DOHH2 (cell line): ENCODE measurements around the gene U2AF2.

Source experiments
- H3F3A ChIP-seq: fragments of 200-600 bp; sonication (generic), shearing (Covaris generic); 2 replicates; pipeline ENCODE4 v1.6.0; 2016; ENCODE audit warnings: antibody characterized with exemption, mild to moderate bottlenecking; ENCODE audit not compliant: control insufficient read depth, insufficient read depth
- H3K27ac ChIP-seq: fragments of 200-600 bp; sonication (generic); 2 replicates; pipeline ENCODE4 v1.5.1; 2014; ENCODE audit warnings: low read depth, mild to moderate bottlenecking, low read length, moderate library complexity
- H3K27me3 ChIP-seq: fragments of 200-600 bp; sonication (generic); 2 replicates; pipeline ENCODE4 v1.6.1; 2014; ENCODE audit warnings: mild to moderate bottlenecking, low read length, mixed read lengths; ENCODE audit not compliant: control insufficient read depth
- H3K36me3 ChIP-seq: fragments of 200-600 bp; sonication (generic); 2 replicates; pipeline ENCODE4 v1.6.1; 2014; ENCODE audit warnings: mild to moderate bottlenecking, low read length, moderate library complexity, mixed read lengths; ENCODE audit not compliant: control insufficient read depth
- H3K4me1 ChIP-seq: fragments of 200-600 bp; sonication (generic); 2 replicates; pipeline ENCODE4 v1.6.1; 2014; ENCODE audit warnings: mild to moderate bottlenecking, low read length, mixed read lengths; ENCODE audit not compliant: control insufficient read depth
- H3K4me2 ChIP-seq: fragments of 200-600 bp; sonication (generic); 2 replicates; pipeline ENCODE4 v1.6.0; 2014; ENCODE audit warnings: mild to moderate bottlenecking, low read length, moderate library complexity
- H3K4me3 ChIP-seq: fragments of 200-600 bp; sonication (generic); 2 replicates; pipeline ENCODE4 v1.5.1; 2014; ENCODE audit warnings: mild to moderate bottlenecking, low read length, mixed read lengths
- H3K79me2 ChIP-seq: fragments of 200-600 bp; sonication (generic); 2 replicates; pipeline ENCODE4 v1.6.1; 2014; ENCODE audit warnings: mild to moderate bottlenecking, low read length, mixed read lengths; ENCODE audit not compliant: control insufficient read depth
- H3K9me2 ChIP-seq: fragments of 200-600 bp; sonication (generic); replicated peaks from 2 replicates; pipeline ENCODE4 v1.6.1; 2014; ENCODE audit warnings: mild to moderate bottlenecking, low read length, mixed read lengths; ENCODE audit not compliant: control insufficient read depth
- H3K9me3 ChIP-seq: fragments of 200-600 bp; sonication (generic); 2 replicates; pipeline ENCODE4 v1.6.1; 2014; ENCODE audit warnings: antibody characterized with exemption, low read length, mixed read lengths; ENCODE audit not compliant: control insufficient read depth, insufficient read depth
- H4K20me1 ChIP-seq: fragments of 200-600 bp; sonication (generic); 2 replicates; pipeline ENCODE4 v1.6.0; 2014; ENCODE audit warnings: low read depth, mild to moderate bottlenecking, antibody characterized with exemption, low read length, moderate library complexity; ENCODE audit not compliant: control insufficient read depth, insufficient read depth
- EZH2phosphoT487 ChIP-seq: fragments of 200-600 bp; sonication (generic); IDR thresholded peaks from 2 replicates; pipeline ENCODE4 v1.6.1; 2017; ENCODE audit warnings: borderline replicate concordance, mild to moderate bottlenecking, antibody characterized with exemption, low read length, moderate library complexity, mixed read lengths
- TF ChIP-seq, protein P1 (sequence below): fragments of 200-600 bp; sonication (generic); IDR thresholded peaks from one replicate; pipeline ENCODE4 v1.5.1; 2014; ENCODE audit warnings: antibody characterized with exemption, mild to moderate bottlenecking, low read depth, low read length; ENCODE audit not compliant: poor library complexity, severe bottlenecking

Gene U2AF2

GRCh38 chr19:55711719-55712118 lies 56.9 kb downstream of the U2AF2 start:
- no peak overlapping the region for H3K27ac ChIP-seq
- TF ChIP-seq, protein P1, sequence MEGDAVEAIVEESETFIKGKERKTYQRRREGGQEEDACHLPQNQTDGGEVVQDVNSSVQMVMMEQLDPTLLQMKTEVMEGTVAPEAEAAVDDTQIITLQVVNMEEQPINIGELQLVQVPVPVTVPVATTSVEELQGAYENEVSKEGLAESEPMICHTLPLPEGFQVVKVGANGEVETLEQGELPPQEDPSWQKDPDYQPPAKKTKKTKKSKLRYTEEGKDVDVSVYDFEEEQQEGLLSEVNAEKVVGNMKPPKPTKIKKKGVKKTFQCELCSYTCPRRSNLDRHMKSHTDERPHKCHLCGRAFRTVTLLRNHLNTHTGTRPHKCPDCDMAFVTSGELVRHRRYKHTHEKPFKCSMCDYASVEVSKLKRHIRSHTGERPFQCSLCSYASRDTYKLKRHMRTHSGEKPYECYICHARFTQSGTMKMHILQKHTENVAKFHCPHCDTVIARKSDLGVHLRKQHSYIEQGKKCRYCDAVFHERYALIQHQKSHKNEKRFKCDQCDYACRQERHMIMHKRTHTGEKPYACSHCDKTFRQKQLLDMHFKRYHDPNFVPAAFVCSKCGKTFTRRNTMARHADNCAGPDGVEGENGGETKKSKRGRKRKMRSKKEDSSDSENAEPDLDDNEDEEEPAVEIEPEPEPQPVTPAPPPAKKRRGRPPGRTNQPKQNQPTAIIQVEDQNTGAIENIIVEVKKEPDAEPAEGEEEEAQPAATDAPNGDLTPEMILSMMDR, result no peak
- TF ChIP-seq EZH2phosphoT487, result no peak
- no peaks in the 10 kb centered on the region for H3K9me2 ChIP-seq
- H3K36me3 ChIP-seq, result no peaks in the 10 kb centered on the region
- H3K4me1 ChIP-seq, result no peaks in the 10 kb centered on the region
- H4K20me1 ChIP-seq, result no peaks in the 10 kb centered on the region
- 0 out of 2 replicates have a peak, but pooled peaks cover 2% of the 10 kb centered on the region for H3F3A ChIP-seq
- H3K9me3 ChIP-seq, result no peaks in the 10 kb centered on the region
- no peak overlapping the region for H3K4me3 ChIP-seq
- H3K4me2 ChIP-seq, result no peak overlapping the region
- H3K79me2 ChIP-seq, result no peaks in the 10 kb centered on the region
- no peaks in the 10 kb centered on the region for H3K27me3 ChIP-seq

DNA sequence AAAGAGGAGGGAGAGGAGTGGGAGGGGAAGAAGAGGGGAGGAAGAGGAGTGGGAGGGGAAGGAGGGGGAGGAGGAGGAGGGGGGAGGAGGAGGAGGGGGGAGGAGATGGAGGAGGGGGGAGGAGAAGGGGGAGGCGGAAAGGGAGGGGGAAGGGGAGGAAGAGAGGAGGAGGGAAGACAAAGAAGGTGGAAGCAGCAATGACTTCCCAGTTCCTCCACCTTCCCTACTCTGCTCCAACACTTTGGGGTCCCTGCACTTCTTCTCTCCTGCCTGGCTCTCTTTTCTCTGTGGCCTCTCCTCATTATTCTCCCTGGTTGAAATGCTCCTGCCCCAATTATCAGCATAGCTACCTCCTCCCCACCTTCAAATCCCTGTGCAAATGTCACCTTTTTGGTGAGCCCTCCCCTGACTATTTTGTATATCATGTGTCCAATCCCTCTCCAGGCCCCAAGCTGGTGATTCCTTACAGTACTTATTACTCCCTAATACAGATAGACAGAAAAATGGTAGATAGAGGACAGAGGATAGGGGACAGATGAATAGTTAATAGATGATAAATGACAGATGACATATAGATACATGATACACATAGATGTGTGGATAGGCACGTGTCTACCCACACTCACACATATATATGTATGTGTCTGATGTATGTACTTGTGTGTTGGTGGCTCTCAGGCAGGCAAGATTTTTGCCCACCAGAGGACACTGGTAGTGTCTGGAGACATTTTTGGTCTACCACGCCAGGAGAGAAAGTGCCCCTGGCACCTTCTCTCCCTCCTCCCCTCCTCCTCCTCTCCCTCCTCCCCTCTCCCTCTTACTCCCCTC lies 58.2 kb downstream of the U2AF2 start:
- Histone ChIP-seq H3F3A (no peaks in the 10 kb centered on the region), H3K4me3 (no peak overlapping the region)
- TF ChIP-seq, protein P1, result no peak
- no peak for TF ChIP-seq EZH2phosphoT487

GRCh38 chr19:55716531-55716930 lies 61.7 kb downstream of the U2AF2 start:
- Histone ChIP-seq H3K4me3 (no peak overlapping the region), H3K27ac (no peak overlapping the region), H3K4me1 (no peaks in the 10 kb centered on the region), H3K36me3 (no peaks in the 10 kb centered on the region), H3K79me2 (no peaks in the 10 kb centered on the region), H3K9me3 (peaks cover 3% of the 10 kb centered on the region), H4K20me1 (no peaks in the 10 kb centered on the region), H3K9me2 (no peaks in the 10 kb centered on the region), H3K4me2 (no peak overlapping the region), H3K27me3 (no peaks in the 10 kb centered on the region), H3F3A (no peaks in the 10 kb centered on the region)
- TF ChIP-seq, protein P1, result no peak

More for the DNA sequence above, 58.2 kb downstream of the U2AF2 start:
- H3K27me3 ChIP-seq, result no peaks in the 10 kb centered on the region
- H3K9me2 ChIP-seq, result no peaks in the 10 kb centered on the region
- H3K4me1 ChIP-seq, result no peaks in the 10 kb centered on the region
- H3K9me3 ChIP-seq, result no peaks in the 10 kb centered on the region
- no peaks in the 10 kb centered on the region for H3K79me2 ChIP-seq
- no peaks in the 10 kb centered on the region for H3K36me3 ChIP-seq
- H3K4me2 ChIP-seq, result no peak overlapping the region
- H3K27ac ChIP-seq, result no peak overlapping the region
- no peaks in the 10 kb centered on the region for H4K20me1 ChIP-seq
